EL (cell line): ENCODE data around the gene ZFYVE1.
"Not testable (repeated sequence)": the region's sequence is repeated elsewhere in the genome, so short reads cannot be mapped to it uniquely, and the experiment has no call there.

Source experiments
- DNase-seq: peaks from one replicate; pipeline ENCODE4 v3.0.0-alpha.2; 2016

ZFYVE1 gene, protein sequence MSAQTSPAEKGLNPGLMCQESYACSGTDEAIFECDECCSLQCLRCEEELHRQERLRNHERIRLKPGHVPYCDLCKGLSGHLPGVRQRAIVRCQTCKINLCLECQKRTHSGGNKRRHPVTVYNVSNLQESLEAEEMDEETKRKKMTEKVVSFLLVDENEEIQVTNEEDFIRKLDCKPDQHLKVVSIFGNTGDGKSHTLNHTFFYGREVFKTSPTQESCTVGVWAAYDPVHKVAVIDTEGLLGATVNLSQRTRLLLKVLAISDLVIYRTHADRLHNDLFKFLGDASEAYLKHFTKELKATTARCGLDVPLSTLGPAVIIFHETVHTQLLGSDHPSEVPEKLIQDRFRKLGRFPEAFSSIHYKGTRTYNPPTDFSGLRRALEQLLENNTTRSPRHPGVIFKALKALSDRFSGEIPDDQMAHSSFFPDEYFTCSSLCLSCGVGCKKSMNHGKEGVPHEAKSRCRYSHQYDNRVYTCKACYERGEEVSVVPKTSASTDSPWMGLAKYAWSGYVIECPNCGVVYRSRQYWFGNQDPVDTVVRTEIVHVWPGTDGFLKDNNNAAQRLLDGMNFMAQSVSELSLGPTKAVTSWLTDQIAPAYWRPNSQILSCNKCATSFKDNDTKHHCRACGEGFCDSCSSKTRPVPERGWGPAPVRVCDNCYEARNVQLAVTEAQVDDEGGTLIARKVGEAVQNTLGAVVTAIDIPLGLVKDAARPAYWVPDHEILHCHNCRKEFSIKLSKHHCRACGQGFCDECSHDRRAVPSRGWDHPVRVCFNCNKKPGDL

GRCh38 chr14:73026845-73027542 lies at the start of gene ZFYVE1:
Gene ZFYVE1, minus strand, starts transcription at chr14:73027106. Its CDS starts 2,598 bp downstream, at chr14:73024508.
- DNase-seq = peak; percentile 99

DNA sequence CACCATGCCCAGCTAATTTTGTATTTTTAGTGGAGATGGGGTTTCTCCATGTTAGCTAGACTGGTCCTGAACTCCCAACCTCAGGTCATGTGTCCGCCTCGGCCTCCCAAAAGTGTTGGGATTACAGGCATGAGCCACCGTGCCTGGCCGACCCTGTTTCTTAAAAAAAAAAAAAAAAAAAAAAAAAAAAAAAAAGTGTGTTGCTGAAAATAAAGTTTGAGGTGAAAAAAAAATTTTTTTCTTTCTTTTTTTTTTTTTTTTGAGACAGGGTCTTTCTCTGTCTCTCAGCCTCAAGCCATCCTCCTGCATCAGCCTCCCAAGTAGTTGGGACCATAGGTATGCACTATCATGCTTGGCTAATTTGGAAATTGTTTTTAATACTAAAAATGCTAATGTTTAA lies 42.7 kb upstream of the ZFYVE1 start:
- no peak for DNase-seq

GRCh38 chr14:73058922-73059673 lies 32.2 kb upstream of the ZFYVE1 start:
- peak; percentile 52 for DNase-seq

DNA sequence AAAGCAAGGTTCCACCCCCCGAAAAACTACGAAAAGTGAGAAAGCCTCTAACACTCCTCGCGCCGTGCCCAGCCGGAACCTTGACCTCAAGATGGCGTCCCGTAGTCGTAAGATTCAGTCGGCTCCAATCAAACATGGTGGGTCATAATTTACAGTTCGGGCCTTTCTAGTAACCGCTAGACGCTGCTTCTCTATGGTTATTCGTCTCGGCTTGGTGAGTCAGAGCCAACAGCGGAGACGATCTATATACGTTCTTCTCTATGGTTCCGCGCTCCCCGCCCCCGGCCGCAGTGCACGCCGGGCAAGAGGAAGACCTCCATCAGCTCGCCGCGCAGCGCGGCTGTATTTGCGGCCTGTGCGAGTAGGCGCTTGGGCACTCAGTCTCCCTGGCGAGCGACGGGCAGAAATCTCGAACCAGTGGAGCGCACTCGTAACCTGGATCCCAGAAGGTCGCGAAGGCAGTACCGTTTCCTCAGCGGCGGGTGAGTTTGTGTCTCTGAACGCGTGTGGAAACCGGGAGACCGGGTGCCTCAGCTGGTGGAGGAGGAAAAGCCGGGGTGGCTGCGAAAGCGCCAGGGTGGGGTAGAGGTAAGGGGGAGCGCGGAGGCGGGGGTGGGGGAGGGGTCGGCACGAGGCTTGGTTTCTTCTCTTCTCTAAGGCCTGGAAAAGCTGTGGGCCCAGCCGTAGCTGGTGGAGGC lies 31.5 kb upstream of the ZFYVE1 start, which contains the start of gene RBM25:
Gene RBM25 (plus strand): TSS at position 311 of the 698 bp plus-strand sequence. CDS start 13,108 bp downstream, outside the sequence.
- DNase-seq = peak; percentile 99

GRCh38 chr14:73057944-73058223 lies 31.0 kb upstream of the ZFYVE1 start:
- no peak for DNase-seq

DNA sequence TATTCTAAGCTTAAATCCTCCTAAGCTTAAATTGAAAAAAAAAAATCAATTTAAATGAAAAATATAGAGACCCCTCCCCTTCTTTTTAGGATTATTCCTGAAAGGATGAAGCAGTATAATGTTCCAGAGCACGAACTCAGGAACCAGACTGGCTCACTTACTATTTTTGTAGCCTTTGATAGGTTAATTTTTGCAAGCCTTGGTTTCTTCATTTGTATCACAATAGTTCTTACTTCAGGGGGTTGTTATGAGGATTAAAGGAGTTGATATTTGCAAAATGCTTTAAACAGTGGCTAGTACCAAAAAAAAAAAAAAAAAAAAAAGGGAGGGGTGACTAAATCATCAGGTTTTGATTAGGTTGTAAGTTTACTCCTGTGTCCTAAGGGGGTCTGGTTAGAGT lies 28.3 kb upstream of the ZFYVE1 start:
- no peak for DNase-seq

- no peak for DNase-seq
Measured at GRCh38 chr14:73049428-73049827, 22.5 kb upstream of the ZFYVE1 start.

DNA sequence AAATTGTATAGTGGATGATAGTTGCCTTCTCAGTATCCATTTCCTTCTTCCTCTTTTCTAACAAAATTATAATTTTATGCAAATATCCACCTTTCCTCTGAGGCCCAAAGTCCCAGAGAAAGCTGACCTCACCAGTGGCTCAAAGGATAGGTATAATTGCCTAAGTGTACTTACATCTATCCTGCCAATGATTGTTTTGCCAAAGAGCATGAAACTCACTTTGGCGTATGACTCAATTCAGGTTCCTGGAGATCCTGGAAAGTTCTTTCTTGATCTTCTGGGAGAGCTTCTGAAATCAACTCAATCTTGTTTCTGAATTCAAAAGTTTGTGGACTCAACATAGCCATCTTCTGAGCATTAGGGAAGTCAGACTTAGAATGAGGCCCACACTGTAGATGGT lies 20.9 kb upstream of the ZFYVE1 start:
- no peak for DNase-seq

GRCh38 chr14:73036706-73037450 lies 10.0 kb upstream of the ZFYVE1 start:
- DNase-seq = peak; percentile 33

DNA sequence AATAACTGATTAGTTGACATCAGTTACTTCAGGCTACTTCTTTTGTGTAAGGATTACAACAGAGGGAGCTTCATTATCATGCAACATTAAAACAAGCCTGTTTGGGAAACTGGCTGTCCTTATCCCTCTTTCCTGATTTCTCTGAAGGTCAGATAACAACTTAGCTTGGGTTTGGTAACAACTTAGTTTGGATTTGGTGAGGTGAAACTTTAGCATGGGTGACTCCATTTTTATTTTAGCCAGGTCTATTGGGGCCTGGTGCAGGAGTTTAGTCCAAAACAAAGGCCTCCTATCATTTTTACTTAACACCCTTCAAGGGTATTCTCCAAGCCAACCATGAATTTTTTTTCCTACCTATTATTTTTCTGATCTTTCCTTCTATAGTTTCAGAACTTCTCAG lies 1.1 kb upstream of the ZFYVE1 start:
- no peak for DNase-seq

- DNase-seq = no peak
Measured at GRCh38 chr14:73027546-73027945, 640 bp upstream of the ZFYVE1 start.

DNA sequence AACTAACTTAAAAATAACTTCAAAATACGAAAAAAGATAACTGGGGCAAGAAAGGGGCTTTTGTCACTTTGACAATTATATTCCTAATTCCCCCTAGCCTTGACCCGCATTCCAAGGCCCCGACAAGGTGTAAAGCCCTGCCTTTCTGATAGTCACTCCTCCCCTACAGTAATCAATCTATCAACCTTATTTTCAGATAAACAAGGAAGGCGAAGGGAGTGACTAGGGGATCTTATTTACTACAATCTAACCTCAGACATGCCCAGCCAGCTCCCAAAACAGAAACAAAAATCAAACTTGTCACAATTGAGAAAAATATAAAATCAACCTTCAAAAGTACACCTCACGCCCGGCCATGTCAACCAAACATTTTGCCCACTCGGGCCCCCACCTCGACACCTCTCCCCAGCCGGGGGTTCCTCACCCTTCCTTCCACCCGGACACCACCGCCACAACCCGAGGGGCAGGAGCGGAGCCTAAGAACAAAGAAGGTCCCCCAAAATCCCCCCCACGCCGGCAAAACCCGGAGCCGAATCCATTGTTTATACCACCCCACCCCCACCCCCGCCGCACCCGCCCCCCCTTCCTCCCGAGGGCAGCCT lies 562 bp downstream of the ZFYVE1 start:
- DNase-seq = no peak

GRCh38 chr14:73025544-73025943 lies 1.4 kb downstream of the ZFYVE1 start:
- DNase-seq = peak; percentile 8

- DNase-seq = no peak
Measured at GRCh38 chr14:73022051-73022450, 4.9 kb downstream of the ZFYVE1 start.

DNA sequence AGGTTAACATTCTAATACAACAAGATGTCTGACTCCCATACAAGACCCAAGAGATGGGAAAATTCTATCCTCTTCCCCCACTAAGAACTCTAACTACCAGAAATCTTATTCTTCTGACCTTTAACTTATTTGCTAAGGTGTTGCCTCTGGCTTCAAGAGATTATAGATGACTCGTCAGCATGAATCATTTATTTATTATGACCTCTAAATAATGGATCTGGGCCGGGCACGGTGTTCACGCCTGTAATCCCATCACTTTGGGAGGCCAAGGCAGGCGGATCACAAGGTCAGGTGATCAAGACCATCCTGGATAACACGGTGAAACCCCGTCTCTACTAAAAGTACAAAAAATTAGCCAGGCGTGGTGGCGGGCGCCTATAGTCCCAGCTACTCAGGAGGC lies 10.9 kb downstream of the ZFYVE1 start:
- DNase-seq = not testable (repeated sequence)

- not testable (repeated sequence) for DNase-seq
Measured at GRCh38 chr14:73015552-73015951, 11.4 kb downstream of the ZFYVE1 start.

DNA sequence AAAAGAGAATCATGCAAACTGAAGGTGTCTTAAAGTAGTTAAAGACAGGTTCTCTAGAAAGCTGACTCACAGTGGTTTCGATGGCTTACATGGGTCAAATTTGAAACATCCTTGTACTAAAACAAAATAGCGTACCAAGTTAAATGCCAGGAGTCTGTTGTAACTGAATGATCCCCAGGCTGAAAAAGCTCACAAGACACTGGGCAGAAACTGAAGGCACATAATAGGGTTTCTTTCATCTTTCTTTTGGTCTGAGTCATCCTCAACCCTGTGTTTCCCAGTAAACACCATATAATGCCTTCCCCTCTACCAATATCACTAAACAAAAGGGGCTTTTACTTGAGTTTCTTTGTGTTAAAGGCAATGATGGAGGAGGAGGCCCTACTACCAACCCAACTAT lies 12.8 kb downstream of the ZFYVE1 start:
- peak; percentile 42 for DNase-seq

GRCh38 chr14:73011189-73011588 lies 15.7 kb downstream of the ZFYVE1 start:
- not testable (repeated sequence) for DNase-seq

- peak; percentile 33 for DNase-seq
Measured at GRCh38 chr14:73008501-73008900, 18.4 kb downstream of the ZFYVE1 start.

GRCh38 chr14:73007835-73008234 lies 19.1 kb downstream of the ZFYVE1 start:
- DNase-seq = no peak

DNA sequence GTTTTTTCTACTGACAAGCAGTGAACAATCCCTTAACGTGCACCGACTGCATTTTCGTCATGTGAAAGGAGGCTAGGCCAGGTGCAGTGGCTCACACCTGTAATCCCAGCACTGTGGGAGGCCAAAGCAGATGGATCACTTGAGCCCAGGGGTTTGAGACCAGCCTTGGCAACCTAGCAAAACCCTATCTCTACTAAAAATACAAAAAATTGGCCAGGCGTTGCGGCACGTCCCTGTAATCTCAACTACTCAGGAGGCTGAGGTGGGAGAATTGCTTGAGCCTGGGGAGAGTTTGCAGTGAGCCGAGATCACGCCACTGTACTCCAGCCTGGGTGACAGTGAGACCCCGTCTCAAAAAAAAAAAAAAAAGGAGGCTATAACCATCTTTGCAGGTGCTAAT lies 22.3 kb downstream of the ZFYVE1 start:
- not testable (repeated sequence) for DNase-seq
